Measurements from ENCODE around the gene GRIP1. TPM values are rescaled to one million over a fixed set of nuclear protein-coding genes. Genes with fewer than 3 reads are reported as not detected.

GRIP1 gene
- total and polyA plus RNA-seq, 2 experiments from 2014 or later = 5.1 to 13.7 TPM

DNA sequence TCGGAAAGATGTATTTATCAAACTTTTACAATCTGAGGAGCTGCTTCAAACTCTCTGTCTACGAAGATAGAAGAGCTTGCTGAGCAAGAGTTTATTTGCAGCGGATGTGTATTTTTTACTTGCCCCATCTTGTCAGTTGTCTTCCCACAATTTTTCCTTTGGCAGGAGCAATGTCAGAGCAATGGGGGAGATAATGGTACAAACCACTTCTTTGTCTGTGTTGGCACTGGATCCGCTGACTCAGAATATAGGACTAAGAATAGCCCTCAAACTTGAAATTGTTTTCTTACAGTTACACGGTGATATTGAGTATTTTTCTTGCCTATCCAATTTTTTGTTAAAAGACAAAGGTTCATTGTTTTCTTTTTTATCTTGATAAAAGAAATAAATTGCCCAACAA is 348.9 kb downstream of the GRIP1 start:
- Histone ChIP-seq H3K4me3 (no peak overlapping the region), H3K4me1 (ENCODE audit: insufficient read depth) (no peaks in the 10 kb centered on the region), H3K27ac (ENCODE audit: low read depth) (no peak overlapping the region), H4K20me1 (replicated peaks; ENCODE audit: insufficient read depth) (no peaks in the 10 kb centered on the region), H2AFZ (no peak overlapping the region), H3K79me2 (replicated peaks; ENCODE audit: insufficient read depth) (no peaks in the 10 kb centered on the region), H3K27me3 (ENCODE audit: insufficient read depth) (no peaks in the 10 kb centered on the region), H3F3A (replicated peaks; ENCODE audit: low read depth) (no peaks in the 10 kb centered on the region), H3K9me2 (ENCODE audit: insufficient read depth) (0 out of 2 replicates have a peak, but pooled peaks cover 2% of the 10 kb centered on the region), H3K4me2 (no peak overlapping the region), H3K36me3 (ENCODE audit: insufficient read depth) (no peaks in the 10 kb centered on the region)
- no peaks in the 10 kb centered on the region for H3K9me3 Mint-ChIP-seq
- no peak overlapping the region for H3K27ac Mint-ChIP-seq
- H3K4me1 Mint-ChIP-seq = no peaks in the 10 kb centered on the region
- DNase-seq (ENCODE audit: low spot score) (no peak), ATAC-seq (no peak)
- peaks cover 3% of the 10 kb centered on the region for H3K27me3 Mint-ChIP-seq (ENCODE audit: insufficient read depth, low read depth, poor library complexity)
- H3K36me3 Mint-ChIP-seq (ENCODE audit: low read depth) = peaks cover 3% of the 10 kb centered on the region; the same call in 2 of the 3 replicates
- no peak overlapping the region for H3K4me3 Mint-ChIP-seq
- TF ChIP-seq NANOG (IDR thresholded peaks at IDR 0.05; ENCODE audit: borderline replicate concordance) (no peak), CREB1 (CRISPR knock-in tag; IDR thresholded peaks at IDR 0.05; ENCODE audit: low read depth) (no peak), ZNF331 (CRISPR knock-in tag; IDR thresholded peaks at IDR 0.05; ENCODE audit: low read depth) (no peak), ETS1 (IDR thresholded peaks at IDR 0.05) (no peak)

DNA sequence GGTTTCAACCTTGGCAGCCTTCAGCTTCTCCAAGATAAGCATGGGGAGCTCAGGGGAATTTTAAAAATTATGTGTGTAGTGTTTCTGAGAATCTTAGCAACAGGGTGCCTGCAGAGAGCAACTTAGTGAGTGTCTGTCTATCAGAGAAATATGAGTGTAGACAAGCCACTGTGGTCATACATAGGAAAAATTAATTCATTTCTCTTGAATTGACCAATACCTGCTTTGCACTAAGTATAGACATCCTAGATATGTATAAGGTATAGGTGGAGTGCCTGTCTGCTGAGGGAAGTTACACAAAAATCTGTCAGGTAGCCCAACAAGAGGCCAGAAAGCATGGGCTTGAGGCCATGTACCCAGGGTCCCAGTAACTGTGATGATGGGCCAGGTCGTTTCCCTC is 355.9 kb downstream of the GRIP1 start:
- Histone ChIP-seq H3K27me3 (ENCODE audit: insufficient read depth) (no peaks in the 10 kb centered on the region), H3K4me2 (no peak overlapping the region), H3K4me3 (no peak overlapping the region), H3K79me2 (replicated peaks; ENCODE audit: insufficient read depth) (no peaks in the 10 kb centered on the region), H3K27ac (ENCODE audit: low read depth) (no peak overlapping the region), H3K36me3 (ENCODE audit: insufficient read depth) (no peaks in the 10 kb centered on the region), H4K20me1 (replicated peaks; ENCODE audit: insufficient read depth) (no peaks in the 10 kb centered on the region), H3F3A (replicated peaks; ENCODE audit: low read depth) (no peaks in the 10 kb centered on the region), H3K9me2 (ENCODE audit: insufficient read depth) (no peaks in the 10 kb centered on the region), H3K4me1 (ENCODE audit: insufficient read depth) (no peaks in the 10 kb centered on the region), H2AFZ (no peak overlapping the region)
- no peaks in the 10 kb centered on the region for H3K9me3 Mint-ChIP-seq
- TF ChIP-seq ZNF114 (CRISPR knock-in tag; IDR thresholded peaks at IDR 0.05) = no peak
- no peak for TF ChIP-seq POLR2AphosphoS5 (IDR thresholded peaks at IDR 0.05; ENCODE audit: low read depth)
- no peak for TF ChIP-seq EZH2 (IDR thresholded peaks at IDR 0.05; ENCODE audit: low read depth, unreplicated experiment)
- no peak for TF ChIP-seq NANOG (IDR thresholded peaks at IDR 0.05; ENCODE audit: borderline replicate concordance)
- no peak for TF ChIP-seq STAT1 (IDR thresholded peaks at IDR 0.05; ENCODE audit: unreplicated experiment)
- H3K36me3 Mint-ChIP-seq (ENCODE audit: low read depth) = no peaks in the 10 kb centered on the region; the same call in 2 of the 3 replicates
- H3K4me1 Mint-ChIP-seq = no peaks in the 10 kb centered on the region
- DNase-seq (ENCODE audit: low spot score) (no peak), ATAC-seq (no peak)
- no peak overlapping the region for H3K4me3 Mint-ChIP-seq
- no peaks in the 10 kb centered on the region for H3K27me3 Mint-ChIP-seq (ENCODE audit: insufficient read depth, low read depth, poor library complexity)
- no peak overlapping the region for H3K27ac Mint-ChIP-seq

- DNase-seq (ENCODE audit: low spot score) = no peak
- H3K27me3 Mint-ChIP-seq (ENCODE audit: insufficient read depth, low read depth, poor library complexity) = no peaks in the 10 kb centered on the region
- TF ChIP-seq, protein P1, sequence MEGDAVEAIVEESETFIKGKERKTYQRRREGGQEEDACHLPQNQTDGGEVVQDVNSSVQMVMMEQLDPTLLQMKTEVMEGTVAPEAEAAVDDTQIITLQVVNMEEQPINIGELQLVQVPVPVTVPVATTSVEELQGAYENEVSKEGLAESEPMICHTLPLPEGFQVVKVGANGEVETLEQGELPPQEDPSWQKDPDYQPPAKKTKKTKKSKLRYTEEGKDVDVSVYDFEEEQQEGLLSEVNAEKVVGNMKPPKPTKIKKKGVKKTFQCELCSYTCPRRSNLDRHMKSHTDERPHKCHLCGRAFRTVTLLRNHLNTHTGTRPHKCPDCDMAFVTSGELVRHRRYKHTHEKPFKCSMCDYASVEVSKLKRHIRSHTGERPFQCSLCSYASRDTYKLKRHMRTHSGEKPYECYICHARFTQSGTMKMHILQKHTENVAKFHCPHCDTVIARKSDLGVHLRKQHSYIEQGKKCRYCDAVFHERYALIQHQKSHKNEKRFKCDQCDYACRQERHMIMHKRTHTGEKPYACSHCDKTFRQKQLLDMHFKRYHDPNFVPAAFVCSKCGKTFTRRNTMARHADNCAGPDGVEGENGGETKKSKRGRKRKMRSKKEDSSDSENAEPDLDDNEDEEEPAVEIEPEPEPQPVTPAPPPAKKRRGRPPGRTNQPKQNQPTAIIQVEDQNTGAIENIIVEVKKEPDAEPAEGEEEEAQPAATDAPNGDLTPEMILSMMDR (conservative IDR thresholded peaks at IDR 0.05; ENCODE audit: low read depth in 2 of 2) = no peak
- TF ChIP-seq ETS1 (IDR thresholded peaks at IDR 0.05) = no peak
Observed at GRCh38 chr12:66321435-66321834, 357.4 kb downstream of the GRIP1 start.

More at GRCh38 chr12:66321435-66321834, 357.4 kb downstream of the GRIP1 start:
- Histone ChIP-seq H3K27ac (ENCODE audit: low read depth) (no peak overlapping the region), H2AFZ (no peak overlapping the region), H4K20me1 (replicated peaks; ENCODE audit: insufficient read depth) (no peaks in the 10 kb centered on the region), H3K4me1 (ENCODE audit: insufficient read depth) (no peaks in the 10 kb centered on the region), H3K36me3 (ENCODE audit: insufficient read depth) (no peaks in the 10 kb centered on the region), H3K79me2 (replicated peaks; ENCODE audit: insufficient read depth) (no peaks in the 10 kb centered on the region), H3K9me2 (ENCODE audit: insufficient read depth) (no peaks in the 10 kb centered on the region), H3F3A (replicated peaks; ENCODE audit: low read depth) (no peaks in the 10 kb centered on the region), H3K27me3 (ENCODE audit: insufficient read depth) (no peaks in the 10 kb centered on the region), H3K4me3 (no peak overlapping the region), H3K4me2 (no peak overlapping the region)
- Mint-ChIP-seq H3K27ac (no peak overlapping the region), H3K4me1 (no peaks in the 10 kb centered on the region), H3K36me3 (ENCODE audit: low read depth) (no peaks in the 10 kb centered on the region; the same call in 2 of the 3 replicates), H3K4me3 (no peak overlapping the region), H3K9me3 (no peaks in the 10 kb centered on the region)
- ATAC-seq = no peak
